HG03196 (cell line): ENCODE data around the gene MYLK.
"Not testable (repeated sequence)": the region's sequence is repeated elsewhere in the genome, so short reads cannot be mapped to it uniquely, and the experiment has no call there.

ENCODE experiments used
- ATAC-seq: cut with Tn5 transposase; IDR thresholded peaks from one replicate; pipeline ENCODE4 v1.9.1; 2021; ENCODE audit not compliant: unreplicated experiment

Gene MYLK

DNA sequence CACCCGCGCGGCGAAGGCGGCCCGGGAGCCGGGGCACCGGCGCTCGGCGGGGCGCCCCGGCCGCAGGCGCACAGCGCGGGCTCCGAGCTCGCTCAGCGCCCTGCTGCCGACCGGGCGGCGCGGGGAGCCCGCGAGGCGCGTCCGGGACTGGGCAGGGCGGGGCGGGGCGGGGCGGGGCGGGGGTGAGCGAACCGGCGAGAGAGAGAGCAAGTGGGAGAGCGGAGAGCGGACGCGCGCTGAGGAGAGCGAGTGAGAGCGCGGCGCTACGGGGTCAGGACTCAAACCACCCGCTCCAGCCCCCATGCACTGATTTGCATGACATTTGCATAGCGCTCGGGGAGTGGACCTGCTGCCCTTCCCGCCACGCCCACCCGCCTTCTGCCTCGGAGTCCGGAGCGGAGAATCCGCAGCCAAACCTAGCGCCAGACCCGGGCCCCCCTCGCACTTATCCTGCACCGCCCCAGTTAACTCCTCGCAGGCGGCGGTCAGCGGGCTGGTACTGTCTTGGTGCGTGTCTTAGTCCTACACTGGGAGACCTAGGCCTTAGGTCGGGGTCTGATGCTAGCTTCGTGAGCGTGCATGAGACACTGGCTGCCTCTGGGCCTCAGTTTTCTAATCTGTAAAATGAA is at the start of gene MYLK:
TSS of gene MYLK (minus strand) at position 130 of the 629 bp plus-strand sequence. CDS start 90,491 bp downstream, outside the sequence.
- no peak for ATAC-seq

DNA sequence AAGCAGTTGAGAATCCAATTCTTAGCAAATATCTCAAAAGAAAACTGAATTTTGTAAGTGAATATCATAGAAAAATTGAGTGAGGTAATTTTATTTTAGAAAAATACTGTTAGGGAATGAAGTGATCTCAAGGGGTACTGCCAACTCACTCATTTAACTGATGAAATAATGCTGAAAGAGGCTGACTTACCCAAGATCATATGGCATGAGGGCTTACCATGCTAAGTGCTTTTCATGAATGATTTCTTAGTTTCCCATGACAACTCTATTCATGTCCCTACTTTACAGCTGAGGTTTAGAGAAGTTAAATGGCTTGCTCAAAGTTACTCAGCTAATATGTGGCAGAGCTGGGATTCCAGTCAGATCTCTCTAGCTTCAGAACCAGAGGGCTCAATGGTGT is 46.3 kb upstream of the MYLK start:
- no peak for ATAC-seq

DNA sequence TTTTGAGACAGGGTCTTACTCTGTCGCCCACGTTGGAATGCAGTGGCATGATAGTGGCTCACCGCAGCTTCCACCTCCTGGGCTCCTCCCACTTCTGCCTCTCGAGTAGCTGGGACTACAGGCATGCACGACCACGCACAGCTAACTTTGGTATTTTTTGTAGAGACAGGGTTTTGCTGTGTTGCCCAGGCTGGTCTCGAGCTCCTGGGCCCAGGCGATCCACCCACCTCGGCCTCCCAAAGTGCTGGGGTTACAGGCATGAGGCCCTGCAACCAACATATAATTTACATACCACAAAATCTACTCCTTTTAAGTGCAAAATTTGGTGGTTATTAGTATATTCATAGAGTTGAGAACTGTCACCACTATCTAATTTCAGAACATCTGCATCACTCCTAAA is 45.2 kb upstream of the MYLK start:
- ATAC-seq, result no peak

DNA sequence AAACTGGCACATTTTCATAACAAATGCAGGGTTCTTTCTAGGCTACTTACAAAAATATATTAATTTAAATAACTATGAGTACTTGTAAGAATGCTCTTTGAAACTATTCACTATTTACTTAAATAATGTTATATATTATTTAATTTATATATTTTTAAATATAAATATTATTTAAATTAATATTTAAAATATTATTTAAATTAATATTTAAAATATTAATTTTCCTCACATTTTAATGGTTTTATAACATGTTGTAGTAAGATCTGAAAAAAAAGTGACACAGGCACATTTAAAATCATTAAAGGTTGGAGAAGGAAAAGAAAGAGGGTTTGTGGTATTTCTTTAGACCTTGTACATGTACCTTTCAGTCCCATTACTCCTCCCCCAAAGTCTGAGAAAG is 42.3 kb upstream of the MYLK start:
- no peak for ATAC-seq

- ATAC-seq, result no peak
Measured at GRCh38 chr3:123920868-123921267, 36.7 kb upstream of the MYLK start.

DNA sequence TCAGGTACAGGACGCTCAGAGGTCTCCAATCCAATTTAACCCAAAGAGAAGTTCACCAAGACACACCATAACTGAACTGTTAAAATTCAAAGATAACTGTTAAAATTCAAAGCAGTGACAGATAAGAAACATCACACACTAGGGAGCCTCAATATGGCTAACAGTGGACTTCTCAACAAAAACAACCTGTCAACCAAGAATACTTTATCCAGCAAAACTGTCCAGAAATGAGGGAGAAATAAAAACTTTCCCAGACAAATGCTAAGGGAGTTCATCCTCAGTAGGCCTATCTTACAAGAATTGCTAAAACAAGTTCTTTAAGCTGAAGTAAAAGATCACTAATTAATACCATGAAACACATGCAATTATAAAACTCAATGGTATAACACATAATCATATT is 36.3 kb upstream of the MYLK start:
- ATAC-seq, result no peak

DNA sequence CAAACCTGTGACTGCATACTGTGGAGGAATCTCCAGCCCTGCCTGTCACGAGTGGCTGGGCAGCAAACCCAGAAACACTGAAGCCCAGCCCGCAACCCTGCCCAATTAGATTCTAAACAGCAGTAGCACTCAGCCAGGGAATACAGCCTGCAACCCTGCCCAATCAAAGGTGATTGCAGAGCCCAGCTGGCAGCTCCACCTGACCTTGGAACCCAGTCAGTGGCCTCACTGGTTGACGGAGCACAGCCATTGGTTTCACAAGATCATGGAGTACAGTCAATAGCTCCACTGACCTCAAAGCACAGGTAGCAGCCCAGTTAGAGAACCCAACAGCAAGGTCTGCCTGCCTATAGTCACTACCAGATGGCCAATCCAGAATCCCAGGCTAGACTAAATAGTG is 35.2 kb upstream of the MYLK start:
- ATAC-seq, result no peak

- ATAC-seq, result no peak
Measured at GRCh38 chr3:123914829-123915228, 30.7 kb upstream of the MYLK start.

DNA sequence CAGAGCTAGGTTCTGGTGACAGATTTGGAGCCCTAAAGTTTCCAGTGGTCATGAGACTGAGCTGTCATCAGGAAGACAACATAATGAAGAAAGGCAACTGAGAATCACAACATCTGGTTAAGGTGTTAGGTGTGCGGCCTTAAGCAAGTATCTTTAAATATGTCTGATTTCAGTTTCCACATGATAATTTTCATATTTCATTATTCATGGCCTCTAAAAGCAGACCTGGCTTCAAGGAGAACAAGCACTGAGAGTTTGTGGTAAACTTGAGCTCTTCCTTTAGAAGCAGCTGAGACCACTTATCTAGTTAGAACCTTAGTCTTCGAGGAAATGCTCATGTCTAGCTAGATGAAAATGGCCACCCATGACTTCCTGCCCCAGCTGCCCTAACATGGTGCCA is 25.7 kb upstream of the MYLK start:
- no peak for ATAC-seq

DNA sequence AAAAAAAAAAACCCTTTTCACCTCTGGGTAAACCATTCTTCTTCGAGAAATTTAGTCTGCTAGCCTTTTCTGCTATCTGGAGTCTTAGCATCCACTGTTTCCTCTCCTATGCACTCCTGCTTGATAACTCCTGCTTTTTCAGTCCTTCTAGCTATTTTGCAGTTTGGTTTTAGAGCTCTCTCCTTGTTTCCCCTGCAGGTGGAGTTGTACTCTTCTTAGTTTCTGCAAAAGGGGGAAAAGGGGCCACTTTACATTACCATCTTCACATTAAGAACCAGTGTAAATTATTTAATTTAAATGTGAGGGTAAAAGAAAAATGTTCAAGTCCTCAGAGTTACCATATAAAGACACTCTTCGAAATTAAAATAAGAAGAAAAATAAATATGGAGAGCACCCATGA is 23.6 kb upstream of the MYLK start:
- ATAC-seq, result no peak

- no peak for ATAC-seq
Measured at GRCh38 chr3:123899300-123899865, 15.3 kb upstream of the MYLK start.

DNA sequence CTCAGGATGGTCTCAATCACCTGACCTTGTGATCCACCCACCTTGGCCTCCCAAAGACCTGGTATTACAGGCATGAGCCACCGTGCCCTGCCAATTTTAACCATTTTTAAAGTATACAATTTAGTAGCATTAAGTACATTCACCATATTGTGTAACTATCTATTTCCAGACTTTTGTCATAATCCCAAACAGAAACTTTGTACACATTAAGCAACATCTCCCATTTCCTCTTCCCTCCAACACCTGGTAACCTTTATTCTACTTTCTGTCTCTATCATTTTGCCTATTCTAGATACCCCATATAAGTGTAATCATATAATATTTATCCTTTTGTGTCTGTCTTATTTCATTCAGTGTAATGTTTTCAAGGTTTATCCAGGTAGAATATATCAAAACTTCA is 8.9 kb upstream of the MYLK start:
- no peak for ATAC-seq

DNA sequence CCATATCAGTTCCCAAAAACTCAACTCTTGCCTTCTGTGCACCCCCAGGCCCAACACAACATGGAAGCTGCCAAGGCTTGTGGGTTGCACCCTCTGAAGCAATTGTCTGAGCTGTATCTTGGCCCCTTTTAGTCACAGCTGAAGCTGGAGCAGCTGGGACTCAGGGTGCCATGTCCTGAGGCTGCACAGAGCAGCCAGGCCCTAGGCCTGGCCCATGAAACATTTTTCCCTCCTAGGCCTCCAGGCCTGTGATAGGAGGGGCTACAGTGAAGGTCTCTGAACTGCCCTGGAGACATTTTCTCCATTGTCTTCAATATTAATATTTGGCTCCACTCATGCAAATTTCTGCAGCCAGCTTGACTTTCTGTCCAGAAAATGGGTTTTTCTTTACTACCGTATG is 8.1 kb upstream of the MYLK start:
- ATAC-seq, result no peak

DNA sequence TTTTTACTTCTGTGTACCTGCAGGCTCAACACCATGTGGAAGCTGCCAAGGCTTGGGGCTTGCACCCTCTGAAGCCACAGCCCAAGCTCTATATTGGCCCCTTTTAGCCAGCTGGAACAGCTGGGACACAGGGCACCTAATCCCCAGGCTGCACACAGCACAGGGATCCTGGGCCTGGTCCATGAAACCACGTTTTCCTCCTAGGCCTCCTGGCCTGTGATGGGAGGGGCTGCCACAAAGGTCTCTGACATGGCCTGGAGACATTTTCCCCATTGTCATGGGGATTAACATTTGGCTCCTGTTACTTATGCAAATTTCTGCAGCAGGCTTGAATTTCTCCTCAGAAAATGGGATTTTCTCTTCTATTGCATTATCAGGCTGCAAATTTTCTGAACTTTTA is 6.9 kb upstream of the MYLK start:
- ATAC-seq, result not testable (repeated sequence)

DNA sequence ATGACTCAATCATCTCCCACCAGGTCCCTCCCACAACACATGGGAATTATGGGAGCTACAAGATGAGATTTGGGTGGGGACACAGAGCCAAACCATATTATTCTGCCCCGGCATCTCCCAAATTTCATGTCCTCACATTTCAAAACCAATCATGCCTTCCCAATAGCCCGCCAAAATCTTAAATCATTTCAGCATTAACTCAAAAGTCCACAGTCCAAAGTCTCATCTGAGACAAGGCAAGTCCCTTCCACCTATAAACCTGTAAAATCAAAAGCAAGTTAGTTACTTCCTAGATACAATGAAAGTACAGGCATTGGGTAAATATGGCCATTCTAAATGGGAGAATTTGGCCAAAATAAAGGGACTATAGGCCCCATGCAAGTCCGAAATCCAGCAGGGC is 6.0 kb upstream of the MYLK start:
- ATAC-seq, result not testable (repeated sequence)

- no peak for ATAC-seq
Measured at GRCh38 chr3:123884993-123885392, 861 bp upstream of the MYLK start.

DNA sequence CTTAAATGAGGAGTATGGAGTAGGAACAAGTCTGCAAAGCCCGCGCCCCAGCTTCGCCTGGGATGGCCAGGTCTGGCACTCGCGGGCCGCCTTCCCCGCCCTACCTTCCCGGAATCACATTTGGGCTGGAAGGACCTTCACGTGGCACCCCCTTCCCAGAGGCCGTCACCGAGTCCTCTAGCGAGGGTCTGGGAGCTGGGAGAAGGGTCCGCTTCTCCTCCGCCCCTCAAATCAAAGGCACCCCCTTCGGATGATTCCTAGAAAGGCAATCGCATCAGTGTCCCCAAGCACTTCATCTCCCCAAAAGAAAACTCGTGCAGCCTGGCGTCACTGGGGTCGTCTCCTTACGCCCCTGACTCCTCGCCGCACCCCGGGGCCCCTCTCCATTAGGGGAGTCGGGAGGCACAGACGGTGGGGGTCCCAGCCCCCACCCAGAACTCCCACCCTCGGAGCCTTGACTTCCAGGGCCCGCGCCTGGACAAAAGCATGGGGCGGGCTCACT is 380 bp downstream of the MYLK start:
- no peak for ATAC-seq

GRCh38 chr3:123883111-123883510 is 1.0 kb downstream of the MYLK start:
- no peak for ATAC-seq

DNA sequence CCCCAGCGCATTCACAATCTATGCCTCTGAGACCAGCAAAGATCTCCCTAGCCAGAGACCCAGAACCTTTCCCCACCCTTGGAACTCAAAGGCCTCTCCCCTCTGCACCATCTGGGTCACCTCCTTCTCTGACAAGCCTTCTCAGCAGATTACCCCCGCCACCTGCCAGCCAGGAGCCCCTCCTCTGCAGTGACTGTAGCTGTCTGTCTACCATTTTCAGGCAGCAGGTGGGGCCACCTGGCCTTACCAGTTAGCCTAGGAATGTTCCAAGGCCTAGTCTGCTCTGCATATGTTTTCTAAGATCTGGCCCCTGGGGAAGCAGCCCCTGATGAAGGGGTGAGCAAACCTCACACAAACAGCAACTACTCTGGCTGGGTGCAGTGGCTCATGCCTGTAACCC is 2.4 kb downstream of the MYLK start:
- no peak for ATAC-seq

DNA sequence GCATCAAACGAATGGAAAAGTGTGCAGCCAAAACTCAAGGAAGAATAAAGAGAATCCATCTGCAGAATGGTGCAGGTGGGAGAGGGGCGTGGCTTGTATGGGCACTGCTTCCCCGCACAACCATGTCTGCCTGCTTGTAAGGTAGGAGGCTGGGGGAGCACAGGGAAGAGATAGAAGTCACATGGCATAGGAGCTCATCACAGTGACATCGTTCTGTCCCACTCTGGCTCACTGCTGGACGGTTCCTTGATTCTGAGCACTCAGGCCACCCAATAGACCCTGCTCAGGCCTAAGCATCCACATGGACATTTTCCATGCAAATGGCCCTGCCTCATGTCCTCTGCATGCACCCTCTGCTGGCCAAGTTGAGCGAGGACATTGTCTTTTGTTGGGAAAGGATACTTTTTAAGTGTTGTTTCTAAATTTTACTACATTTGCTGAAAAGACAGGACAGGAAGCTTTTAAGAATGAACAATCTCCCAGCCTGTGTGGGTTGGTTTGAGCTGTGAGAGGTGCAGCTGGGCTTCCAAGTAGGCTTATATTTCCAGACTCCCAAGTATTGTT is 3.1 kb downstream of the MYLK start:
- no peak for ATAC-seq

DNA sequence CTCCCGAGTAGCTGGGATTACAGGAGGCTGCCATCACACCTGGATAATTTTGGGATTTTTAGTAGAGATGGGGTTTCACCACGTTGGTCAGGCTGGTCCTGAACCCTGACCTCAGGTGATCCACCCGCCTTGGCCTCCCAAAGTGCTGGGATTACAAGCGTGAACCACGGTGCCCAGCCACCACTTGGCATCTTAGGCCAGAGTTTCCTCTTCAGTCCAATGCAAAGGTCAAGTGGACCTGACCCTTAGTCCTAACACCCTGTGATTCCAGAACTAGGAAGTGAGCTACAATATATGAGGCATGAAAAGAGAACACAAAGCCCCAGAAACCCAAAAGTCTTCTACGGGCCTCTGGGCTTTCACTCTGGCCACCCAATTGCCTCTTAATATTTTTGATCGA is 5.3 kb downstream of the MYLK start:
- ATAC-seq, result no peak

DNA sequence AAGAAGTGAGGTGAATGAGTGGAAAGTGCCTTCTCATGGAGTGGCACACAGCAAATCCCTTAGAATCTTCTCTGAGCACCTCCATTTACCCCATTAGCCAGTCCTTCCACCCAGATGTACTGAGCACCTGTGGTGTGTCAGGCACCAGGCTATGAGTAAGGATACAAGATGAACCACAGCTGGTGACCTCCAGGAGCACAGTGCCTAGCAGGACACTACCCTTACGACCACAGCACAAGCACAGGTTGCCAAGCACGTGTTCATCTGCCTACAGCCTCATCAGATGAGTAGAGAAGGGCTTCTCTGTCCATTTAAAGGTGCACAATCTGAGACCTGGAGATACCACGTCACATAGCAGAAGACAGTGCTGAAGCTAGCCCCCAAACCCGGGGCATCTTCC is 6.2 kb downstream of the MYLK start:
- ATAC-seq, result no peak

DNA sequence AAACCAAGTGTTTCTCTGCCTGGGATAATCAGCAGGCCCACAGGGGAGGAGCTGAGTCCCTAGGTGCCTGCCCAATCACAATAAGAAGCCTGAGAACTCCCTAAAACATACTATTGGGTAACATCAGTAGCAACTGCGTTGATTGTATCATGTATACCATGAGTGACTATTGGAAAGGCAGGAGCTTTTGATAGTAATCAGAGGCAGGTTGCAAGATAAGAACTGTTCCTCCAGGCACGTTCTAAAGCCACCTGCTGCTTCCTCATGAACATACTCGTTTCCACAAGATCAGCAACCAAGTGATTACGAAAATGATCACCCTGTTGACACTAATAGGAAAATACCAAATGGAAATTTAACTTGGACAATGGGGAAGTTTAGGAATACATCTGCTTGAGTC is 6.7 kb downstream of the MYLK start:
- no peak for ATAC-seq
